Astrocyte (in vitro differentiated cells and primary cell): ENCODE results near the gene C21orf58. TPM values are rescaled to one million over a fixed set of nuclear protein-coding genes. Genes with fewer than 3 reads are reported as not detected.

Experiments used
- DNase-seq: peaks from one replicate; pipeline ENCODE4 v3.0.0-alpha.2; 2010; ENCODE audit warnings: low read depth
- FAIRE-seq: peaks from 2 replicates; lab custom pipeline; 2011; peaks lifted over from hg19 to GRCh38; lab: Jason Lieb, UNC
- H2AFZ ChIP-seq: 2 replicates; pipeline ENCODE4 v1.6.0; 2012; ENCODE audit warnings: low read depth, low read length, inconsistent platforms
- H3K27ac ChIP-seq: 2 replicates; pipeline ENCODE4 v1.5.1; 2011; ENCODE audit warnings: low read depth, low read length, inconsistent platforms
- H3K27me3 ChIP-seq: 2 replicates; pipeline ENCODE4 v1.6.0; 2011; ENCODE audit warnings: low read length, inconsistent platforms; ENCODE audit not compliant: insufficient read depth
- H3K36me3 ChIP-seq: 2 replicates; pipeline ENCODE4 v1.5.1; 2011; ENCODE audit warnings: low read length, inconsistent platforms; ENCODE audit not compliant: insufficient read depth
- H3K4me1 ChIP-seq: 2 replicates; pipeline ENCODE4 v1.5.1; 2011; ENCODE audit warnings: low read length, inconsistent platforms; ENCODE audit not compliant: insufficient read depth
- H3K4me2 ChIP-seq: 2 replicates; pipeline ENCODE4 v1.6.0; 2012; ENCODE audit warnings: low read length, inconsistent platforms
- H3K4me3 ChIP-seq: 2 replicates; pipeline ENCODE4 v1.5.1; 2011; ENCODE audit warnings: low read depth, mild to moderate bottlenecking, low read length, inconsistent platforms; ENCODE audit not compliant: insufficient read depth
- H3K79me2 ChIP-seq: 2 replicates; pipeline ENCODE4 v1.6.0; 2012; ENCODE audit warnings: mild to moderate bottlenecking, low read length, inconsistent platforms; ENCODE audit not compliant: insufficient read depth
- H3K9ac ChIP-seq: 2 replicates; pipeline ENCODE4 v1.6.0; 2012; ENCODE audit warnings: mild to moderate bottlenecking, low read length, inconsistent platforms
- H3K9me3 ChIP-seq: 2 replicates; pipeline ENCODE4 v1.5.1; 2012; ENCODE audit warnings: low read depth, mild to moderate bottlenecking, low read length, inconsistent platforms; ENCODE audit not compliant: insufficient read depth
- H4K20me1 ChIP-seq: 2 replicates; pipeline ENCODE4 v1.6.0; 2012; ENCODE audit warnings: low read length, inconsistent platforms; ENCODE audit not compliant: insufficient read depth
- H3K27ac Mint-ChIP-seq: one replicate; pipeline ENCODE4 v1.8.0; 2021; ENCODE audit warnings: mild to moderate bottlenecking, mixed read lengths; ENCODE audit not compliant: unreplicated experiment
- H3K27me3 Mint-ChIP-seq: one replicate; pipeline ENCODE4 v1.8.0; 2021; ENCODE audit warnings: low read depth, mixed read lengths; ENCODE audit not compliant: unreplicated experiment
- H3K36me3 Mint-ChIP-seq: one replicate; pipeline ENCODE4 v1.8.0; 2021; ENCODE audit warnings: low read depth, mixed read lengths; ENCODE audit not compliant: unreplicated experiment
- H3K4me1 Mint-ChIP-seq: one replicate; pipeline ENCODE4 v1.8.0; 2021; ENCODE audit warnings: low read depth, mixed read lengths; ENCODE audit not compliant: unreplicated experiment
- H3K4me3 Mint-ChIP-seq: one replicate; pipeline ENCODE4 v1.8.0; 2021; ENCODE audit warnings: mild to moderate bottlenecking, moderate library complexity, mixed read lengths; ENCODE audit not compliant: unreplicated experiment
- H3K9me3 Mint-ChIP-seq: one replicate; pipeline ENCODE4 v1.8.0; 2021; ENCODE audit warnings: mild to moderate bottlenecking, mixed read lengths; ENCODE audit not compliant: unreplicated experiment
- EZH2 ChIP-seq: IDR thresholded peaks from 2 replicates; pipeline ENCODE4 v1.6.1; 2012; ENCODE audit warnings: mild to moderate bottlenecking, low read length, inconsistent platforms; ENCODE audit not compliant: insufficient read depth
- total RNA-seq: library from RNA; stranded (reverse); gene quantifications from 2 replicates; pipeline ENCODE4 v1.2.1, GENCODE V29; 2021
- TF ChIP-seq, protein P1 (sequence below): IDR thresholded peaks from 2 replicates; pipeline ENCODE4 v1.5.1; 2011; ENCODE audit warnings: low read depth, mild to moderate bottlenecking, inconsistent platforms, low read length, moderate library complexity; ENCODE audit not compliant: insufficient read depth

The C21orf58 gene
- total RNA-seq, 1 donor from 2014 or later = 3.2 TPM

- Mint-ChIP-seq H3K27me3 (no peaks in the 10 kb centered on the region), H3K9me3 (no peaks in the 10 kb centered on the region), H3K4me1 (peaks cover 26% of the 10 kb centered on the region), H3K27ac (peak within 1 kb of the TSS; percentile 97), H3K36me3 (peaks cover 8% of the 10 kb centered on the region), H3K4me3 (peak within 1 kb of the TSS; percentile 94)
- TF ChIP-seq, protein P1, sequence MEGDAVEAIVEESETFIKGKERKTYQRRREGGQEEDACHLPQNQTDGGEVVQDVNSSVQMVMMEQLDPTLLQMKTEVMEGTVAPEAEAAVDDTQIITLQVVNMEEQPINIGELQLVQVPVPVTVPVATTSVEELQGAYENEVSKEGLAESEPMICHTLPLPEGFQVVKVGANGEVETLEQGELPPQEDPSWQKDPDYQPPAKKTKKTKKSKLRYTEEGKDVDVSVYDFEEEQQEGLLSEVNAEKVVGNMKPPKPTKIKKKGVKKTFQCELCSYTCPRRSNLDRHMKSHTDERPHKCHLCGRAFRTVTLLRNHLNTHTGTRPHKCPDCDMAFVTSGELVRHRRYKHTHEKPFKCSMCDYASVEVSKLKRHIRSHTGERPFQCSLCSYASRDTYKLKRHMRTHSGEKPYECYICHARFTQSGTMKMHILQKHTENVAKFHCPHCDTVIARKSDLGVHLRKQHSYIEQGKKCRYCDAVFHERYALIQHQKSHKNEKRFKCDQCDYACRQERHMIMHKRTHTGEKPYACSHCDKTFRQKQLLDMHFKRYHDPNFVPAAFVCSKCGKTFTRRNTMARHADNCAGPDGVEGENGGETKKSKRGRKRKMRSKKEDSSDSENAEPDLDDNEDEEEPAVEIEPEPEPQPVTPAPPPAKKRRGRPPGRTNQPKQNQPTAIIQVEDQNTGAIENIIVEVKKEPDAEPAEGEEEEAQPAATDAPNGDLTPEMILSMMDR = no peak
- no peak for TF ChIP-seq EZH2
- H3K27me3 ChIP-seq = no peaks in the 10 kb centered on the region
- H3K4me3 ChIP-seq = peak within 1 kb of the TSS; percentile 86
- H2AFZ ChIP-seq = peak within 1 kb of the TSS; percentile 71
- H3K9ac ChIP-seq = peak within 1 kb of the TSS; percentile 94
- H3K9me3 ChIP-seq = no peaks in the 10 kb centered on the region
- H3K36me3 ChIP-seq = no peaks in the 10 kb centered on the region
- H4K20me1 ChIP-seq = peaks cover 42% of the 10 kb centered on the region
- H3K79me2 ChIP-seq = peaks cover 55% of the 10 kb centered on the region
- H3K27ac ChIP-seq = peak within 1 kb of the TSS; percentile 87
- peaks cover 21% of the 10 kb centered on the region for H3K4me1 ChIP-seq
- DNase-seq (peak; percentile 85), FAIRE-seq (no peak)
- peak within 1 kb of the TSS; percentile 96 for H3K4me2 ChIP-seq
These were observed 37.7 kb downstream of the C21orf58 start, which contains the start of gene YBEY for GRCh38 chr21:46285761-46286647. YBEY (plus strand) TSS chr21:46286342; CDS start chr21:46286914, 572 bp downstream.

DNA sequence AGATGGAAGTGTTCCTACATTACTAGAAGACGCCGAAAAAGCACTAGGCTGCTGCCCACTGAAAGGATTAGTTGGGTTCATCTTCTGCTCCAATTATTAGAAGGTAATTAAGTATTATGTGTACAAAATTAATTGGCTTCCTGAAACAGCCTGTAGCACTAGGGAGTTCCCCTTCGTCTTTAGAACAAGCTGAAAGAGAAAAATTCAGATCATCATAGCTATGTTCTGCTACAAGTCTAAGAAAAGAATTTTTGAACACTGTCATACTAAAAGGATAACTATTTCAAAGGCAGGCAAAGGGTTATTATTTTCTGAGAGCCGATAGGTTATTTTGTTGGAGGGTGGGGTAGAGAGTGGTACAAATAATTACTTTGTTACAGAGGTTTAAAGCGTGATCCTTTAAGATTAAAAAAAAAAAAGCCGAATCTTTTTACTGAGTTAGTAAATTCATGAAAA lies 38.4 kb downstream of the C21orf58 start, which contains the start of gene MCM3AP:
Gene MCM3AP (minus strand): TSS at position 406 of the 456 bp plus-strand sequence. CDS start 325 bp downstream, at position 81.
- Histone ChIP-seq H4K20me1 (peaks cover 49% of the 10 kb centered on the region), H2AFZ (peak within 1 kb of the TSS; percentile 52), H3K27ac (peak within 1 kb of the TSS; percentile 87), H3K4me2 (peak within 1 kb of the TSS; percentile 96), H3K9ac (peak within 1 kb of the TSS; percentile 94), H3K79me2 (peaks cover 60% of the 10 kb centered on the region), H3K27me3 (no peaks in the 10 kb centered on the region), H3K4me1 (peaks cover 21% of the 10 kb centered on the region), H3K4me3 (peak within 1 kb of the TSS; percentile 86), H3K9me3 (no peaks in the 10 kb centered on the region), H3K36me3 (peaks cover 4% of the 10 kb centered on the region)
- peak within 1 kb of the TSS; percentile 97 for H3K27ac Mint-ChIP-seq
- FAIRE-seq (no peak), DNase-seq (no peak)
- no peaks in the 10 kb centered on the region for H3K27me3 Mint-ChIP-seq
- peaks cover 27% of the 10 kb centered on the region for H3K4me1 Mint-ChIP-seq
- no peaks in the 10 kb centered on the region for H3K9me3 Mint-ChIP-seq
- TF ChIP-seq, protein P1 = no peak
- no peak for TF ChIP-seq EZH2
- H3K4me3 Mint-ChIP-seq = peak within 1 kb of the TSS; percentile 94
- peaks cover 8% of the 10 kb centered on the region for H3K36me3 Mint-ChIP-seq
